Esophagus muscularis mucosa (tissue), 4 donors: ENCODE data around the gene CENPP. TPM values are rescaled to one million over a fixed set of nuclear protein-coding genes. Genes with fewer than 3 reads are reported as not detected.

ENCODE experiments used
- DNase-seq: peaks from one replicate; pipeline ENCODE4 v3.0.0-alpha.2; 2017; ENCODE audit errors: extremely low spot score
- H3K27ac ChIP-seq, 4 donors: fragments of 200-600 bp; sonication (generic); replicated peaks in 1 of 4; 1 replicate in 3 of 4; 2 replicates in 1 of 4; pipeline ENCODE4 v1.5.1; 2016 to 2019; ENCODE audit warnings: mild to moderate bottlenecking in 1 of 4
- H3K27me3 ChIP-seq, 4 donors: fragments of 200-600 bp; sonication (generic); one replicate each; pipeline versions ENCODE4 v1.5.1 to v1.6.0; 2016 to 2019
- H3K36me3 ChIP-seq, 4 donors: fragments of 200-600 bp; sonication (generic); one replicate each; pipeline ENCODE4 v1.5.1; 2016 to 2019
- H3K4me1 ChIP-seq, 4 donors: fragments of 200-600 bp; sonication (generic); one replicate each; pipeline ENCODE4 v1.5.1; 2016 to 2019
- H3K4me3 ChIP-seq, 4 donors: fragments of 200-600 bp; sonication (generic); 1 replicate in 2 of 4; 2 replicates in 2 of 4; pipeline ENCODE4 v1.5.1; 2016 to 2019; ENCODE audit warnings: mild to moderate bottlenecking in 4 of 4, moderate library complexity in 1 of 4
- H3K9me3 ChIP-seq, 4 donors: fragments of 200-600 bp; sonication (generic); 1 replicate in 3 of 4; 2 replicates in 1 of 4; pipeline ENCODE4 v1.5.1; 2016 to 2019
- CTCF ChIP-seq, 3 experiments: fragments of 200-600 bp in 2 of 3; fragments of 450-650 bp in 1 of 3; sonication (generic) in 2 of 3; IDR thresholded peaks; one replicate each; pipeline ENCODE4 v1.5.1; 2017 to 2019; ENCODE audit warnings: antibody characterized with exemption in 3 of 3, mild to moderate bottlenecking in 2 of 3, moderate library complexity in 1 of 3
- EP300 ChIP-seq: sonication (generic); formaldehyde crosslinking; IDR thresholded peaks from one replicate; pipeline ENCODE4 v1.6.1; 2017; ENCODE audit warnings: antibody characterized with exemption
- POLR2A ChIP-seq: fragments of 450-650 bp; IDR thresholded peaks from one replicate; pipeline ENCODE4 v1.6.1; 2017; ENCODE audit warnings: antibody characterized with exemption, moderate library complexity, mild to moderate bottlenecking, low read depth
- POLR2AphosphoS5 ChIP-seq, 2 donors: sonication (generic); formaldehyde crosslinking; IDR thresholded peaks; one replicate each; pipeline ENCODE4 v1.6.1; 2017; ENCODE audit warnings: antibody characterized with exemption in 2 of 2
- WGBS: methylation state at CpG from one replicate; pipeline ENCODE4 v1.1.5; 2018; 5-methylcytosine and 5-hydroxymethylcytosine counted together
- intact Hi-C: fragments of 100-400 bp; cut with DNase I; formaldehyde crosslinking; loops from one replicate; pipeline ENCODE4 v1.15.1; 2023
- total RNA-seq, 4 donors: library from RNA; depleted of rRNA; stranded (reverse); fragments of >200 nt; gene quantifications; one replicate each; pipeline versions ENCODE4 v1.1.0 to v1.2.1, GENCODE V29; 2016

CENPP gene
- total RNA-seq, 4 donors from 2014 or later, result 1.0 to 5.8 (median 2.0) TPM

- Histone ChIP-seq H3K27me3 (no peaks in the 10 kb centered on the region), H3K4me3 (no peak overlapping the region), H3K27ac (no peak overlapping the region), H3K36me3 (no peaks in the 10 kb centered on the region), H3K4me1 (peaks cover 0 to 8% (median 3%) of the 10 kb centered on the region in 4 donors), H3K9me3 (no peaks in the 10 kb centered on the region)
- 74% methylated on average over 5 of the region's 5 CpGs for WGBS
- no peak for TF ChIP-seq POLR2A
- TF ChIP-seq POLR2AphosphoS5 (IDR thresholded peaks at IDR 0.05), result no peak
- no peak for TF ChIP-seq EP300
- no peak for TF ChIP-seq CTCF (IDR thresholded peaks at IDR 0.05)
- intact Hi-C loops, result no loop called here
- DNase-seq, result no peak
These were observed 106.6 kb downstream of the CENPP start for GRCh38 chr9:92432350-92432749.

GRCh38 chr9:92432972-92433548, 107.3 kb downstream of the CENPP start:
- no peak for DNase-seq
- H3K27me3 ChIP-seq, result no peaks in the 10 kb centered on the region
- H3K36me3 ChIP-seq, result no peaks in the 10 kb centered on the region
- no peaks in the 10 kb centered on the region for H3K9me3 ChIP-seq
- no peak overlapping the region for H3K4me3 ChIP-seq
- TF ChIP-seq POLR2A (no peak), CTCF (IDR thresholded peaks at IDR 0.05) (no peak), POLR2AphosphoS5 (IDR thresholded peaks at IDR 0.05) (no peak), EP300 (no peak)
- 80% methylated on average over 5 of the region's 5 CpGs for WGBS
- intact Hi-C loops, result no loop called here
- peak overlapping the region in 1 of 4 donors; percentile 8 for H3K27ac ChIP-seq
- H3K4me1 ChIP-seq, result peaks cover 0 to 8% (median 0%) of the 10 kb centered on the region in 4 donors

GRCh38 chr9:92435263-92435662, 109.5 kb downstream of the CENPP start:
- Histone ChIP-seq H3K9me3 (no peaks in the 10 kb centered on the region), H3K27me3 (no peaks in the 10 kb centered on the region), H3K36me3 (no peaks in the 10 kb centered on the region), H3K4me1 (peaks cover 0 to 12% (median 7%) of the 10 kb centered on the region in 4 donors), H3K4me3 (no peak overlapping the region), H3K27ac (no peak overlapping the region)
- DNase-seq, result no peak
- TF ChIP-seq POLR2A (no peak), EP300 (no peak), POLR2AphosphoS5 (IDR thresholded peaks at IDR 0.05) (no peak), CTCF (IDR thresholded peaks at IDR 0.05) (no peak)
- WGBS, result 85% methylated on average over 1 of the region's 1 CpG
- intact Hi-C loops, result loop anchor here (5.0 kb wide), 1 partner anchor 202 kb away; no protein-coding TSS in a partner anchor

- no peak overlapping the region for H3K27ac ChIP-seq
- no peak overlapping the region for H3K4me3 ChIP-seq
- no peaks in the 10 kb centered on the region for H3K27me3 ChIP-seq
- H3K36me3 ChIP-seq, result no peaks in the 10 kb centered on the region
- 64% methylated on average over 5 of the region's 5 CpGs for WGBS
- peak; percentile 41 to 52 (median 49) for TF ChIP-seq CTCF (IDR thresholded peaks at IDR 0.05)
- no peak for TF ChIP-seq POLR2A
- intact Hi-C loops, result loop anchor here (2.0 to 5.0 kb wide), 2 partner anchors 96 to 198 kb away; no protein-coding TSS in a partner anchor
- H3K4me1 ChIP-seq, result peaks cover 0 to 11% (median 4%) of the 10 kb centered on the region in 4 donors
- H3K9me3 ChIP-seq, result no peaks in the 10 kb centered on the region
- no peak for DNase-seq
These were observed 113.3 kb downstream of the CENPP start for GRCh38 chr9:92438900-92439526.
